NCI-H526 (cell line): Measurements from ENCODE around the gene TCF7L1.
"Not testable (repeated sequence)": the region's sequence is repeated elsewhere in the genome, so short reads cannot be mapped to it uniquely, and the experiment has no call there.

ENCODE experiments used
- DNase-seq, 2 experiments: peaks; one replicate each; lab custom pipeline; 2025; lab: John Stamatoyannopoulos, UW

TCF7L1 gene

GRCh38 chr2:85132834-85133637, at the start of gene TCF7L1:
TCF7L1 (plus strand) TSS chr2:85133392; CDS start chr2:85133685, 293 bp downstream.
- peak; percentile 11 to 74 for DNase-seq

GRCh38 chr2:85085563-85085962, 47.6 kb upstream of the TCF7L1 start:
- no peak for DNase-seq

GRCh38 chr2:85087541-85087940, 45.7 kb upstream of the TCF7L1 start:
- no peak for DNase-seq

- no peak for DNase-seq
Observed at GRCh38 chr2:85088921-85089320, 44.3 kb upstream of the TCF7L1 start.

GRCh38 chr2:85089585-85089984, 43.6 kb upstream of the TCF7L1 start:
- no peak for DNase-seq

- DNase-seq: no peak
Observed at GRCh38 chr2:85091838-85092237, 41.4 kb upstream of the TCF7L1 start.

GRCh38 chr2:85095094-85095493, 38.1 kb upstream of the TCF7L1 start:
- no peak for DNase-seq

GRCh38 chr2:85096616-85097015, 36.6 kb upstream of the TCF7L1 start:
- DNase-seq: no peak

GRCh38 chr2:85104228-85104627, 29.0 kb upstream of the TCF7L1 start:
- DNase-seq: no peak

GRCh38 chr2:85106489-85107180, 26.6 kb upstream of the TCF7L1 start:
- no peak for DNase-seq

GRCh38 chr2:85110991-85111560, 22.1 kb upstream of the TCF7L1 start:
- no peak for DNase-seq

- DNase-seq: no peak
Observed at GRCh38 chr2:85111819-85112281, 21.3 kb upstream of the TCF7L1 start.

- DNase-seq: no peak
Observed at GRCh38 chr2:85112906-85113625, 20.1 kb upstream of the TCF7L1 start.

GRCh38 chr2:85114586-85115330, 18.4 kb upstream of the TCF7L1 start:
- no peak for DNase-seq

- DNase-seq: no peak
Observed at GRCh38 chr2:85116207-85116606, 17.0 kb upstream of the TCF7L1 start.

GRCh38 chr2:85119900-85120299, 13.3 kb upstream of the TCF7L1 start:
- DNase-seq: no peak

GRCh38 chr2:85120363-85120762, 12.8 kb upstream of the TCF7L1 start:
- no peak for DNase-seq

- DNase-seq: not testable (repeated sequence)
Observed at GRCh38 chr2:85126462-85126861, 6.7 kb upstream of the TCF7L1 start.

- no peak for DNase-seq
Observed at GRCh38 chr2:85129861-85130260, 3.3 kb upstream of the TCF7L1 start.

- no peak for DNase-seq
Observed at GRCh38 chr2:85130407-85130806, 2.8 kb upstream of the TCF7L1 start.

GRCh38 chr2:85131116-85131515, 2.1 kb upstream of the TCF7L1 start:
- DNase-seq: peak in 1 of 2 experiments; percentile 5

GRCh38 chr2:85132397-85132796, 795 bp upstream of the TCF7L1 start:
- no peak for DNase-seq
